Esophagus muscularis mucosa (tissue), 3 donors: ENCODE measurements around the gene GRM5.

Experiments used
- CTCF ChIP-seq, 3 experiments: fragments of 200-600 bp in 2 of 3; fragments of 450-650 bp in 1 of 3; sonication (generic) in 2 of 3; IDR thresholded peaks; one replicate each; pipeline ENCODE4 v1.5.1; 2017 to 2019; ENCODE audit warnings: antibody characterized with exemption in 3 of 3, mild to moderate bottlenecking in 2 of 3, moderate library complexity in 1 of 3
- POLR2A ChIP-seq: fragments of 450-650 bp; IDR thresholded peaks from one replicate; pipeline ENCODE4 v1.6.1; 2017; ENCODE audit warnings: antibody characterized with exemption, moderate library complexity, mild to moderate bottlenecking, low read depth
- POLR2AphosphoS5 ChIP-seq, 2 donors: sonication (generic); formaldehyde crosslinking; IDR thresholded peaks; one replicate each; pipeline ENCODE4 v1.6.1; 2017; ENCODE audit warnings: antibody characterized with exemption in 2 of 2

GRCh38 chr11:88521399-88521798 is 544.4 kb downstream of the GRM5 start:
- TF ChIP-seq POLR2AphosphoS5 (IDR thresholded peaks at IDR 0.05) (no peak), POLR2A (no peak), CTCF (IDR thresholded peaks at IDR 0.05) (no peak)
